VCaP (cell line): Measurements from ENCODE around the gene SOAT2.

ENCODE experiments used
- H3K27ac ChIP-seq: fragments of 450-650 bp; 2 replicates; pipeline ENCODE4 v1.5.1; 2017
- CTCF ChIP-seq: fragments of 450-650 bp; conservative IDR thresholded peaks from 2 replicates; pipeline ENCODE4 v1.5.1; 2017; ENCODE audit warnings: mild to moderate bottlenecking, moderate library complexity

The SOAT2 gene

GRCh38 chr12:53058674-53059433 lies 44.4 kb upstream of the SOAT2 start:
- no peak for TF ChIP-seq CTCF
- no peak overlapping the region for H3K27ac ChIP-seq

DNA sequence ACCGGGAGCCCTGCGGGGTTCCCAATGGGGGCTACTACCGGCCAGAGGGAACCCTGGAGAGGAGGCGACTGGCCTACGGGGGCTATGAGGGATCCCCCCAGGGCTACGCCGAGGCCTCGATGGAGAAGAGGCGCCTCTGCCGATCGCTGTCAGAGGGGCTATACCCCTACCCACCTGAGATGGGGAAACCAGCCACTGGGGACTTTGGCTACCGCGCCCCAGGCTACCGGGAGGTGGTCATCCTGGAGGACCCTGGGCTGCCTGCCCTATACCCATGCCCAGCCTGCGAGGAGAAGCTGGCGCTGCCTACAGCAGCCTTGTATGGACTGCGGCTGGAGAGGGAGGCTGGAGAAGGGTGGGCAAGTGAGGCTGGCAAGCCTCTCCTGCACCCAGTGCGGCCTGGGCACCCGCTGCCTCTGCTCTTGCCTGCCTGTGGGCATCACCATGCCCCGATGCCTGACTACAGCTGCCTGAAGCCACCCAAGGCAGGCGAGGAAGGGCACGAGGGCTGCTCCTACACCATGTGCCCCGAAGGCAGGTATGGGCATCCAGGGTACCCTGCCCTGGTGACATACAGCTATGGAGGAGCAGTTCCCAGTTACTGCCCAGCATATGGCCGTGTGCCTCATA lies 43.7 kb upstream of the SOAT2 start:
- TF ChIP-seq CTCF = no peak
- no peak overlapping the region for H3K27ac ChIP-seq

DNA sequence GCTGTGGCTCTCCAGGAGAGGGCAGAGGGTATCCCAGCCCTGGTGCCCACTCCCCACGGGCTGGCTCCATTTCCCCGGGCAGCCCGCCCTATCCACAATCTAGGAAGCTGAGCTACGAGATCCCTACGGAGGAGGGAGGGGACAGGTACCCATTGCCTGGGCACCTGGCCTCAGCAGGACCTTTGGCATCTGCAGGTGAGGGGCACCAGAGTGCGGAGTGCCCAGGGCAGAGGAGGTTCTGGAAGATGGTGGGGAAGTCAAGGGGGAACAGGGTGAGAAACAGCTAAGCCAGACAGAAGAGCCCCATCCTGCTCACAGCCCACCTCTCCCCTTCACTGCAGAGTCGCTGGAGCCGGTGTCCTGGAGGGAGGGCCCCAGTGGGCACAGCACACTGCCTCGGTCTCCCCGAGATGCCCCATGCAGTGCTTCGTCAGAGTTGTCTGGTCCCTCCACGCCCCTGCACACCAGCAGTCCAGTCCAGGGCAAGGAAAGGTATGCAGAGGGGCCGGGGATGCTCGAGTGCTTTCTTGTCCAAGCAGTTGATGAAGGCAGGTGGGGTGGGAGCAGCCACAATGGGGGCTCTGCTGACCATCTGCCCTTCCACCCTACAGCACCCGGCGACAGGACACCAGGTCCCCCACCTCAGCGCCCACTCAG lies 43.1 kb upstream of the SOAT2 start:
- peak overlapping the region; percentile 76 for H3K27ac ChIP-seq

DNA sequence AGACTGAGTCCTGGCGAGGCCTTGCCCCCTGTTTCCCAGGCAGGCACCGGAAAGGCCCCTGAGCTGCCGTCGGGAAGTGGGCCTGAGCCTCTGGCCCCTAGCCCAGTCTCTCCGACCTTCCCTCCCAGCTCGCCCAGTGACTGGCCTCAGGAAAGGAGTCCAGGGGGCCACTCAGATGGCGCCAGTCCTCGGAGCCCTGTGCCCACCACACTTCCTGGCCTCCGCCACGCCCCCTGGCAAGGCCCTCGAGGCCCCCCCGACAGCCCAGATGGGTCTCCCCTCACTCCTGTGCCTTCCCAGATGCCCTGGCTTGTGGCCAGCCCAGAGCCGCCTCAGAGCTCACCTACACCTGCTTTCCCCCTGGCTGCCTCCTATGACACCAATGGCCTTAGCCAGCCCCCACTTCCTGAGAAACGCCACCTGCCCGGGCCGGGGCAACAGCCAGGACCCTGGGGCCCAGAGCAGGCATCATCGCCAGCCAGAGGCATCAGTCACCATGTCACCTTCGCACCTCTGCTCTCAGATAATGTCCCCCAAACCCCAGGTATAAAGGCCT lies 42.5 kb upstream of the SOAT2 start:
- H3K27ac ChIP-seq = peak overlapping the region; percentile 76
- TF ChIP-seq CTCF = no peak

More for the DNA sequence above, 43.1 kb upstream of the SOAT2 start:
- TF ChIP-seq CTCF = no peak

DNA sequence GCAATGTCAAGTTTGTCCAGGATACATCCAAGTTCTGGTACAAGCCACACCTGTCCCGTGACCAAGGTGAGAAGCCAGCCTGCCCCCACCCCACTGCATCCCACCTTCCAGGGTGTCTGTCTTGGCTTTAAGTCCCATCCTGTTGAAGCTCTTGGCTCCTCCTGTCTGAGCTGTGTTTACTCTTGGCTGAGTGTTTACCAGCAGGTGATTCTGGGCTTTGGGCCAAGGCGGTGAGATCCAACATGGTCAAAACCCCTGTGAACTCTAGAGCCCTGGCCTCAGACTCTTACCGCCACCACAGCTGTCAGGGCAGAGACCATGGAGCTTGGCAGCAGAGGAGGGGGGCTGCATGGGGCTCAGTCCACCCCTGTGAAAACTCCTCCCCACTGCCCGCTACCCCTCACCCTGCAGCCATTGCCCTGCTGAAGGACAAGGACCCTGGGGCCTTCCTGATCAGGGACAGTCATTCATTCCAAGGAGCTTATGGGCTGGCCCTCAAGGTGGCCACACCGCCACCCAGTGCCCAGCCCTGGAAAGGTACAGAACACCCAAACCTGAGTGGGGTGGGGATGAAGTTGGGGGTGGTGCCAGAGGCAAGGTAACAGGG lies 41.8 kb upstream of the SOAT2 start:
- TF ChIP-seq CTCF = peak; percentile 59
- peak overlapping the region; percentile 76 for H3K27ac ChIP-seq

DNA sequence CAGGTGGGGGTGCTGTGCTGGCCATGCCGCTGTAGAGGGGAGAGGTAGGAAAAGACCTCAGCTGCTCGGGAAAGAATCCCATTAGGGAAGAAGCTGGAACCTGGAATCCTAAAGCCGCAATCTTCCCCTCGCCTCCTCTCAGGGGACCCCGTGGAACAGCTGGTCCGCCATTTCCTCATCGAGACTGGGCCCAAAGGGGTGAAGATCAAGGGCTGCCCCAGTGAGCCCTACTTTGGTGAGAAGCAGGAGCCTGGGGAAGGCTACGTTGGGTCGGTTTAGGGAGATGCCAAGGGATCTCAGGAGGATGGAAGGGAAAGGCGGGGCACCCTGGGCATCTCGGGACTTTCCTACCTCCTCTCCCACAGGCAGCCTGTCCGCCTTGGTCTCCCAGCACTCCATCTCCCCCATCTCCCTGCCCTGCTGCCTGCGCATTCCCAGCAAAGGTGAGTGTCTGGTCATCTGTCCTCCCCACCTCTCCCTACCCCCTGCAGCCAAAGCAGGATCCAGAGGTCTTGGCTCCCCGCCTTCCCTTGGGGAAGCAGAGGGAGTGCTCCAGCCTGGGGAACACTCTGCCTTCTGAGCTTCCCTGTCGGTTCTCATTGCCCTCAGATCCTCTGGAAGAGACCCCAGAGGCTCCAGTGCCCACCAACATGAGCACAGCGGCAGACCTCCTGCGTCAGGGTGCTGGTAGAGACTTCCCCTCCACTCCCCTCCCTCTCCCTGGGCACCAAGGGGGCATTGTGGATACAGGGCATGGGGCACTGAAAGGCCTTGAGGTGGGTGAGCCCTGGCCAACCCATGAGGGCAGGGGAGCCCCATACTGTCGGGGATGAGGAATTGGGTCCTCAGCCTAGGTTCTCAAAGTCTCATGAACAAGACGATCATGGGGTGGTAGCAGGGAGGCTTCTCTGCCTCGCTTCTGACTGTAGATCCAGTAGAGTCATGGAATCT lies 41.0 kb upstream of the SOAT2 start:
- TF ChIP-seq CTCF = no peak
- H3K27ac ChIP-seq = peak overlapping the region; percentile 76
